ENCODE measurements around the gene MGP. TPM values are rescaled to one million over a fixed set of nuclear protein-coding genes. Genes with fewer than 3 reads are reported as not detected.

Gene MGP
- total and polyA plus RNA-seq, 2 of the 13 experiments (the other 11 are each of a cell fraction or from before 2014, with no cell fraction given), result not detected

- TF ChIP-seq REST (IDR thresholded peaks at IDR 0.05; ENCODE audit: borderline replicate concordance in 1 of 2, low read depth in 1 of 2, low read length in 2 of 2) (no peak), ZNF207 (IDR thresholded peaks at IDR 0.05; ENCODE audit: borderline replicate concordance) (no peak)
These were observed 617 bp upstream of the MGP start (continued) for GRCh38 chr12:14886271-14886670.

GRCh38 chr12:14884458-14884878 is 1.2 kb downstream of the MGP start:
- WGBS (ENCODE audit: low lambda C conversion rate), result 5% methylated on average over 5 of the region's 5 CpGs
- ATAC-seq, result no peak
- Histone ChIP-seq H3K79me2 (ENCODE audit: insufficient read depth, low read length) (no peaks in the 10 kb centered on the region), H3K27ac (ENCODE audit: extremely low read length, insufficient read depth, low read length) (no peak overlapping the region), H3K9me3 (ENCODE audit: low read length) (no peaks in the 10 kb centered on the region), H3K27me3 (ENCODE audit: control insufficient read depth in 1 of 2, insufficient read depth in 2 of 2, low read length in 2 of 2) (no peaks in the 10 kb centered on the region), H3K9ac (ENCODE audit: insufficient read depth, low read depth, low read length) (no peak overlapping the region), H3K4me2 (ENCODE audit: low read depth, low read length) (no peak overlapping the region), H3K4me3 (replicated peaks in 1 of 3; ENCODE audit: insufficient read depth in 1 of 3, low read depth in 2 of 3, low read length in 3 of 3) (no peak overlapping the region), H3K4me1 (ENCODE audit: insufficient read depth, low read length) (no peaks in the 10 kb centered on the region), H4K20me1 (ENCODE audit: insufficient read depth, low read length) (no peaks in the 10 kb centered on the region), H3K36me3 (replicated peaks in 1 of 2; ENCODE audit: control insufficient read depth in 1 of 2, insufficient read depth in 2 of 2, low read length in 2 of 2) (no peaks in the 10 kb centered on the region), H2AFZ (ENCODE audit: low read length) (no peak overlapping the region)
- CTCF ChIA-PET (ENCODE audit: low intra/inter-chr PET ratio, low total read pairs), result no interaction called here
- TF ChIP-seq HOXA3 (CRISPR knock-in tag; IDR thresholded peaks at IDR 0.05) (no peak), THAP8 (CRISPR knock-in tag; IDR thresholded peaks at IDR 0.05; ENCODE audit: borderline replicate concordance) (no peak)
- DNase-seq (ENCODE audit: low spot score), result no peak
- no peak for FAIRE-seq
- POLR2A ChIA-PET, result no interaction called here
- intact Hi-C loops (cut with micrococcal nuclease; ENCODE audit: unreplicated experiment) (no loop called here), in situ Hi-C loops (cut with HindIII; ENCODE audit: extremely low pct_ligation_motif_present, low pct_unique_long_range_greater_than_20kb) (no loop called here)
- no TSS peak for BruUV-seq (replicated peaks)
